ENCODE data around the gene GUCY1A1.

DNA sequence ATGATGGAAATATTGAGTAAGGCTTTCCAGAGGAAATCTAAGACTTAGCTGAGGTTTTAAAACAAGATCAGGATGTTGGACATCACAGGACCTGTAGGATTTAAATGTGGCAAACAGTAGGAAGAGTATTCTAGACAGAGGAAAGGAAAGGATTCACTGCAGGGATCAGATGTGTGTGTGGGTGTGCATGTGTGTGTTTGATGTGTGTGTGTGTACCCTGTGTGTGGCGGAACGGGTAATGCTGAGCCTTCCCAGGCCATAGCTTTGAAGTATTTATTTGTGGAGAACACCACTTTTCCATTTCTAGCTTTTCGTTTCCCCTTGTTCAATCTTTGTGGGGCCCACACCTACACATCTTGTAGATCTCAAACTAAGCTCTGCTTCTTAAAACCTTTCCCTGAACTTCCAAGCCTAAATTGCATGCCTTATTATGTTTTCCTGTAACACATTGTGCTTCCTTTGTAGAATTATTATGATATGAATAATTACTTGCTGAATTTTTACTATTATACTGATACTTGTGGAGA, 6.9 kb downstream of the GUCY1A1 start:
- TF ChIP-seq CTCF (conservative IDR thresholded peaks at IDR 0.05; ENCODE audit: low read length) (no peak), EZH2phosphoT487 (IDR thresholded peaks at IDR 0.05; ENCODE audit: borderline replicate concordance, low read depth, low read length) (no peak)
